SU-DHL-6 (cell line): Measurements from ENCODE around the gene CELSR3.

Experiments used
- H2AFZ ChIP-seq: fragments of 200-600 bp; sonication (generic); 2 replicates; pipeline ENCODE4 v1.6.1; 2014; ENCODE audit warnings: low read depth, mild to moderate bottlenecking, moderate library complexity, mixed read lengths, antibody characterized with exemption, low read length; ENCODE audit not compliant: severe bottlenecking
- H3F3A ChIP-seq: fragments of 200-600 bp; shearing (Covaris generic); 2 replicates; pipeline ENCODE4 v1.6.0; 2016; ENCODE audit warnings: antibody characterized with exemption, mild to moderate bottlenecking; ENCODE audit not compliant: insufficient read depth
- H3K27ac ChIP-seq: fragments of 200-600 bp; sonication (generic); 2 replicates; pipeline ENCODE4 v1.5.1; 2016; ENCODE audit warnings: low read depth, mild to moderate bottlenecking, low read length, moderate library complexity, mixed read lengths
- H3K27me3 ChIP-seq: fragments of 200-600 bp; sonication (generic), shearing (Covaris generic); 2 replicates; pipeline ENCODE4 v1.6.0; 2014; ENCODE audit warnings: mild to moderate bottlenecking, low read length
- H3K36me3 ChIP-seq: fragments of 200-600 bp; sonication (generic); 2 replicates; pipeline ENCODE4 v1.6.1; 2014; ENCODE audit warnings: mild to moderate bottlenecking, low read length, mixed read lengths
- H3K4me2 ChIP-seq: fragments of 300-600, 200-600 bp; shearing (Covaris generic), sonication (generic); 2 replicates; pipeline ENCODE4 v1.6.0; 2014; ENCODE audit warnings: low read length, low read depth, mild to moderate bottlenecking; ENCODE audit not compliant: poor library complexity, severe bottlenecking
- H3K4me3 ChIP-seq: fragments of 200-600 bp; sonication (generic); 2 replicates; pipeline ENCODE4 v1.5.1; 2014; ENCODE audit warnings: antibody characterized with exemption, low read length, mild to moderate bottlenecking, mixed read lengths; ENCODE audit not compliant: insufficient read depth, poor library complexity, severe bottlenecking
- H3K79me2 ChIP-seq: fragments of 200-600 bp; sonication (generic); 2 replicates; pipeline ENCODE4 v1.6.1; 2014; ENCODE audit warnings: mild to moderate bottlenecking, low read length, moderate library complexity; ENCODE audit not compliant: insufficient read depth
- H3K9ac ChIP-seq: fragments of 200-600 bp; sonication (generic); 2 replicates; pipeline ENCODE4 v1.7.0; 2014; ENCODE audit warnings: mild to moderate bottlenecking, low read length
- H3K9me2 ChIP-seq: fragments of 200-600 bp; sonication (generic); replicated peaks from 2 replicates; pipeline ENCODE4 v1.6.1; 2014; ENCODE audit warnings: low read length; ENCODE audit not compliant: insufficient read depth
- H3K9me3 ChIP-seq: fragments of 200-600 bp; sonication (generic); 2 replicates; pipeline ENCODE4 v1.6.1; 2014; ENCODE audit warnings: low read length, mixed read lengths; ENCODE audit not compliant: insufficient read depth
- H4K20me1 ChIP-seq: fragments of 200-600 bp; sonication (generic); 2 replicates; pipeline ENCODE4 v1.6.1; 2014; ENCODE audit warnings: low read depth, mild to moderate bottlenecking, antibody characterized with exemption, low read length, moderate library complexity, mixed read lengths
- EZH2phosphoT487 ChIP-seq: fragments of 200-600 bp; sonication (generic), shearing (Covaris generic); conservative IDR thresholded peaks from 2 replicates; pipeline ENCODE4 v1.6.1; 2018; ENCODE audit warnings: mild to moderate bottlenecking, antibody characterized with exemption, low read length, moderate library complexity, mixed read lengths
- TF ChIP-seq, protein P1 (sequence below): fragments of 200-600 bp; sonication (generic); IDR thresholded peaks from one replicate; pipeline ENCODE4 v1.5.1; 2017; ENCODE audit warnings: antibody characterized with exemption, mild to moderate bottlenecking, low read length, moderate library complexity; ENCODE audit not compliant: insufficient read depth, poor library complexity, severe bottlenecking

The CELSR3 gene

DNA sequence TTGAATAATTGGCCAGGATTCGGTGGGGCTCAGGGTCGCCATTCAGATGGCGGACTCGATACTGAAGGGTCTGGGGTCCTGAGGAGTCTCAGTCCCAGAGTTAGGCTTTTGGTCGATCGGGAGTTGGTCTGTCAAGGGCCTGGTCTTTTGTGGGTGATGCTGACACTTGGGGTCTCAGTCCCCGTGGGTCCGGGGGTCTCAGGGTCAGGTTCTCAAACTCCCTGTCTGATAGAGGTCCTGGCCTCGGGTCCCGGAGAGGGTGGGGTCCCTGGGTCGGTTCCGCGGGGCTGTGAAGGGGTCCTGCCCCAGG is 22.6 kb upstream of the CELSR3 start:
- H3K27ac ChIP-seq = peak overlapping the region; percentile 91
- peaks cover 26% of the 10 kb centered on the region for H3F3A ChIP-seq
- no peaks in the 10 kb centered on the region for H3K36me3 ChIP-seq
- H3K9ac ChIP-seq = peak overlapping the region; percentile 95
- H3K79me2 ChIP-seq = peaks cover 26% of the 10 kb centered on the region
- peak overlapping the region; percentile 90 for H3K4me2 ChIP-seq
- no peaks in the 10 kb centered on the region for H3K9me3 ChIP-seq
- peak overlapping the region; percentile 97 for H3K4me3 ChIP-seq
- H4K20me1 ChIP-seq = no peaks in the 10 kb centered on the region
- no peaks in the 10 kb centered on the region for H3K27me3 ChIP-seq
- no peak for TF ChIP-seq EZH2phosphoT487
- TF ChIP-seq, protein P1, sequence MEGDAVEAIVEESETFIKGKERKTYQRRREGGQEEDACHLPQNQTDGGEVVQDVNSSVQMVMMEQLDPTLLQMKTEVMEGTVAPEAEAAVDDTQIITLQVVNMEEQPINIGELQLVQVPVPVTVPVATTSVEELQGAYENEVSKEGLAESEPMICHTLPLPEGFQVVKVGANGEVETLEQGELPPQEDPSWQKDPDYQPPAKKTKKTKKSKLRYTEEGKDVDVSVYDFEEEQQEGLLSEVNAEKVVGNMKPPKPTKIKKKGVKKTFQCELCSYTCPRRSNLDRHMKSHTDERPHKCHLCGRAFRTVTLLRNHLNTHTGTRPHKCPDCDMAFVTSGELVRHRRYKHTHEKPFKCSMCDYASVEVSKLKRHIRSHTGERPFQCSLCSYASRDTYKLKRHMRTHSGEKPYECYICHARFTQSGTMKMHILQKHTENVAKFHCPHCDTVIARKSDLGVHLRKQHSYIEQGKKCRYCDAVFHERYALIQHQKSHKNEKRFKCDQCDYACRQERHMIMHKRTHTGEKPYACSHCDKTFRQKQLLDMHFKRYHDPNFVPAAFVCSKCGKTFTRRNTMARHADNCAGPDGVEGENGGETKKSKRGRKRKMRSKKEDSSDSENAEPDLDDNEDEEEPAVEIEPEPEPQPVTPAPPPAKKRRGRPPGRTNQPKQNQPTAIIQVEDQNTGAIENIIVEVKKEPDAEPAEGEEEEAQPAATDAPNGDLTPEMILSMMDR = no peak
- H3K9me2 ChIP-seq = no peaks in the 10 kb centered on the region
- peak overlapping the region; percentile 58 for H2AFZ ChIP-seq

DNA sequence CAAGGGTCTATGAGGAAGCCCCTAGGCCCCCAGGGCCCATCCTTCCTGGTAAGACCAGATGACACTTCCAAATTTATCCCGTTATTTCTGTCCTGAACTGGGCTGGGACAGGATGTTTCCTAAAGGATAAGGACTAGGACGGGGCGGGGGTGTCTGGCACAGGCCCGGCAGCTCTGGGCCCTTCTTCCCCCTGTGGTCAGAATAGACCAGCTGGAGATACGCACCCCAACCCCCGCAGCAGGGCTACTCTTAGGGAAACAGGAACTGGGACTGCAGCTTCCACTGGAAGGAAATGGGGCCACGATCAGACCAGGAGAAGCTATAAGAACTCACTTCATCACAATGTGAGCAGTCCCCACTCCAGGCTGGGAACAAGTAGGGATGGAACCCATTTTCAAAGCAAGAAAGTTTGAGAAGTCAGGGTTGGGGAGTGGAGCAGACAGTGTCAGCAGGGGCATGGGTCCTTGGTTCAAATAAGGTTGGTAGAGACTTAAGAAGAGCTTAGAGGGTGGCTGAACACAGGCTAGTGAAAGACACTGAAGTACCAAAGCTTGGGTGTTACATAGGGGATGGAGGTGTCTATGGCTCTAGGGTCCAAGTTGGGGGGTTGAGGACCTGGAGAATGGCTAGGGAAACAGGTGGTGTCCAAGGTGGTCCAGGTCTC is 21.9 kb upstream of the CELSR3 start:
- Histone ChIP-seq H3K4me2 (peak overlapping the region; percentile 90), H3K9me2 (no peaks in the 10 kb centered on the region), H3K9me3 (no peaks in the 10 kb centered on the region), H3K9ac (peak overlapping the region; percentile 95), H3K79me2 (peaks cover 26% of the 10 kb centered on the region), H3F3A (peaks cover 26% of the 10 kb centered on the region), H3K27ac (peak overlapping the region; percentile 91), H3K27me3 (no peaks in the 10 kb centered on the region), H4K20me1 (no peaks in the 10 kb centered on the region), H2AFZ (no peak overlapping the region), H3K4me3 (peak overlapping the region; percentile 97), H3K36me3 (no peaks in the 10 kb centered on the region)
- TF ChIP-seq, protein P1 = no peak
- no peak for TF ChIP-seq EZH2phosphoT487

DNA sequence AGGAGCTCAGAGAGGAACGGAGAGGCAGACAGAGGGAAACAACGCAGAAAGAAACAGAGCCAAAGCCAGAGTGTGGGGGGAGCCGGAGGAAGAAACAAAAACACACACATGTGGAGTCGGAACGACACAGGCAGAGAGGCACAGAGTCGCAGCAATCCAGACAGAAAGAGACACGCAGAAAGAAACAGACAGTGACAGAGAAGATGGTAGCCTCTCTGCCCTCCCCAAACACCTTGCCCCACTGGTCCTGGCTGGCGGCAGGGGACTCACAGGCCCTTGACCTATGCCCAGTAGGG is 21.3 kb upstream of the CELSR3 start:
- Histone ChIP-seq H3K27ac (no peak overlapping the region), H3K9me3 (no peaks in the 10 kb centered on the region), H3K4me3 (peak overlapping the region; percentile 97), H3K27me3 (no peaks in the 10 kb centered on the region), H3K9me2 (no peaks in the 10 kb centered on the region), H2AFZ (no peak overlapping the region), H3K4me2 (peak overlapping the region; percentile 90), H3K36me3 (no peaks in the 10 kb centered on the region), H3F3A (peaks cover 26% of the 10 kb centered on the region), H3K79me2 (peaks cover 26% of the 10 kb centered on the region), H3K9ac (peak overlapping the region; percentile 95), H4K20me1 (no peaks in the 10 kb centered on the region)
- TF ChIP-seq, protein P1 = no peak
- TF ChIP-seq EZH2phosphoT487 = no peak
